Fibroblast of the aortic adventitia (primary cell): ENCODE measurements around the gene FSTL4. TPM values are rescaled to one million over a fixed set of nuclear protein-coding genes. Genes with fewer than 3 reads are reported as not detected.

Experiments used
- DNase-seq: peaks from one replicate; pipeline ENCODE4 v3.0.0-alpha.2; 2010; ENCODE audit warnings: low read depth
- H3K4me3 ChIP-seq: 2 replicates; pipeline ENCODE4 v1.5.1; 2011; ENCODE audit warnings: low read depth, mild to moderate bottlenecking, control low read depth, low read length, moderate library complexity
- CTCF ChIP-seq: IDR thresholded peaks from 2 replicates; pipeline ENCODE4 v1.5.1; 2011; ENCODE audit warnings: mild to moderate bottlenecking, low read length, control low read depth, inconsistent platforms; ENCODE audit not compliant: insufficient read depth
- total RNA-seq: library from RNA; depleted of rRNA; stranded (reverse); fragments of >200 nt; gene quantifications from 2 replicates; pipeline ENCODE4 v1.2.3, GENCODE V29; 2012; ENCODE audit warnings: low replicate concordance

Gene FSTL4
- total RNA-seq, 1 donor: not detected

- H3K4me3 ChIP-seq: no peak overlapping the region
- TF ChIP-seq CTCF: no peak
- DNase-seq: no peak
Observed at GRCh38 chr5:133603711-133604110, 8.6 kb downstream of the FSTL4 start.

- no peak overlapping the region for H3K4me3 ChIP-seq
- TF ChIP-seq CTCF: no peak
- no peak for DNase-seq
Observed at GRCh38 chr5:133602835-133603380, 9.4 kb downstream of the FSTL4 start.

- no peak for DNase-seq
- TF ChIP-seq CTCF: no peak
- H3K4me3 ChIP-seq: no peak overlapping the region
Observed at GRCh38 chr5:133599600-133599999, 12.7 kb downstream of the FSTL4 start.

GRCh38 chr5:133599044-133599443 lies 13.3 kb downstream of the FSTL4 start:
- no peak for TF ChIP-seq CTCF
- DNase-seq: no peak
- no peak overlapping the region for H3K4me3 ChIP-seq

- DNase-seq: no peak
- H3K4me3 ChIP-seq: no peak overlapping the region
- TF ChIP-seq CTCF: no peak
Observed at GRCh38 chr5:133596049-133596448, 16.3 kb downstream of the FSTL4 start.

- TF ChIP-seq CTCF: no peak
- DNase-seq: no peak
- no peak overlapping the region for H3K4me3 ChIP-seq
Observed at GRCh38 chr5:133595465-133595864, 16.9 kb downstream of the FSTL4 start.

GRCh38 chr5:133589286-133589685 lies 23.1 kb downstream of the FSTL4 start:
- DNase-seq: no peak
- no peak for TF ChIP-seq CTCF
- no peak overlapping the region for H3K4me3 ChIP-seq
